UCSD-AML1 (cell line): ENCODE measurements around the gene SV2A.
A peak's percentile ranks its signal among the peaks of the same experiment; 100 is the strongest.
"Not testable (repeated sequence)": the region's sequence is repeated elsewhere in the genome, so short reads cannot be mapped to it uniquely, and the experiment has no call there.

Experiments
- DNase-seq: peaks from one replicate; lab custom pipeline; 2025; ENCODE audit not compliant: unreplicated experiment; lab: John Stamatoyannopoulos, UW

SV2A gene

GRCh38 chr1:149887456-149888246, 30.0 kb downstream of the SV2A start:
- DNase-seq = peak; percentile 81

- not testable (repeated sequence) for DNase-seq
Measured at GRCh38 chr1:149887196-149887455, 30.5 kb downstream of the SV2A start.

- peak; percentile 87 for DNase-seq
Measured at GRCh38 chr1:149886396-149887195, 31.0 kb downstream of the SV2A start.

GRCh38 chr1:149886121-149886395, 31.6 kb downstream of the SV2A start:
- DNase-seq = not testable (repeated sequence)

- DNase-seq = peak; percentile 82
Measured at GRCh38 chr1:149885339-149886120, 32.1 kb downstream of the SV2A start.

- peak; percentile 41 for DNase-seq
Measured at GRCh38 chr1:149884433-149885338, 33.0 kb downstream of the SV2A start.

- no peak for DNase-seq
Measured at GRCh38 chr1:149883598-149884247, 33.9 kb downstream of the SV2A start.

- DNase-seq = no peak
Measured at GRCh38 chr1:149881876-149882275, 35.8 kb downstream of the SV2A start.

GRCh38 chr1:149879556-149879955, 38.1 kb downstream of the SV2A start:
- no peak for DNase-seq

GRCh38 chr1:149877211-149877946, 40.3 kb downstream of the SV2A start:
- DNase-seq = no peak

GRCh38 chr1:149873060-149873459, 44.6 kb downstream of the SV2A start:
- DNase-seq = not testable (repeated sequence)

- not testable (repeated sequence) for DNase-seq
Measured at GRCh38 chr1:149866887-149867286, 50.8 kb downstream of the SV2A start.

- DNase-seq = not testable (repeated sequence)
Measured at GRCh38 chr1:149861497-149862054, 56.1 kb downstream of the SV2A start.

GRCh38 chr1:149860684-149861496, 56.8 kb downstream of the SV2A start:
- not testable (repeated sequence) for DNase-seq

GRCh38 chr1:149860271-149860670, 57.4 kb downstream of the SV2A start:
- DNase-seq = not testable (repeated sequence)
